HG02943 (cell line): Measurements from ENCODE around the gene ANKRD63.

Source experiments
- ATAC-seq: cut with Tn5 transposase; IDR thresholded peaks from one replicate; pipeline ENCODE4 v1.9.1; 2021; ENCODE audit warnings: mild to moderate bottlenecking, low read depth, moderate library complexity; ENCODE audit not compliant: unreplicated experiment

The ANKRD63 gene

GRCh38 chr15:40296561-40297230 is 13.8 kb upstream of the ANKRD63 start:
- ATAC-seq, result no peak

GRCh38 chr15:40295877-40296560 is 13.2 kb upstream of the ANKRD63 start:
- no peak for ATAC-seq

GRCh38 chr15:40295297-40295696 is 12.4 kb upstream of the ANKRD63 start:
- ATAC-seq, result no peak

GRCh38 chr15:40293905-40294895 is 11.3 kb upstream of the ANKRD63 start:
- no peak for ATAC-seq

- no peak for ATAC-seq
Observed at GRCh38 chr15:40293006-40293405, 10.1 kb upstream of the ANKRD63 start.

- no peak for ATAC-seq
Observed at GRCh38 chr15:40292246-40292645, 9.4 kb upstream of the ANKRD63 start.

- ATAC-seq, result no peak
Observed at GRCh38 chr15:40290918-40291574, 8.2 kb upstream of the ANKRD63 start.

- ATAC-seq, result no peak
Observed at GRCh38 chr15:40290545-40290917, 7.7 kb upstream of the ANKRD63 start.

GRCh38 chr15:40289140-40289775 is 6.4 kb upstream of the ANKRD63 start:
- ATAC-seq, result no peak

- no peak for ATAC-seq
Observed at GRCh38 chr15:40287968-40288367, 5.1 kb upstream of the ANKRD63 start.

- ATAC-seq, result no peak
Observed at GRCh38 chr15:40287505-40287904, 4.6 kb upstream of the ANKRD63 start.

- no peak for ATAC-seq
Observed at GRCh38 chr15:40286794-40287193, 3.9 kb upstream of the ANKRD63 start.

- ATAC-seq, result no peak
Observed at GRCh38 chr15:40286061-40286532, 3.2 kb upstream of the ANKRD63 start.

- ATAC-seq, result no peak
Observed at GRCh38 chr15:40285554-40286011, 2.7 kb upstream of the ANKRD63 start.

GRCh38 chr15:40285151-40285550 is 2.3 kb upstream of the ANKRD63 start:
- ATAC-seq, result no peak

GRCh38 chr15:40283615-40284300 is 894 bp upstream of the ANKRD63 start:
- no peak for ATAC-seq

GRCh38 chr15:40282147-40282868 is 556 bp downstream of the ANKRD63 start:
- ATAC-seq, result no peak

- no peak for ATAC-seq
Observed at GRCh38 chr15:40281801-40282146, 1.1 kb downstream of the ANKRD63 start.
